Peyer's patch (tissue), 4 donors: Measurements from ENCODE around the gene DHX34.

Experiments
- CTCF ChIP-seq, 6 experiments: fragments of 450-650 bp in 4 of 6; fragments of 200-600 bp in 2 of 6; sonication (generic) in 1 of 6; IDR thresholded peaks; one replicate each; pipeline ENCODE4 v1.5.1; 2017 to 2019; ENCODE audit warnings: antibody characterized with exemption in 6 of 6, mild to moderate bottlenecking in 3 of 6, moderate library complexity in 1 of 6
- POLR2A ChIP-seq, 2 donors: fragments of 450-650 bp; IDR thresholded peaks; one replicate each; pipeline ENCODE4 v1.5.1; 2017; ENCODE audit warnings: antibody characterized with exemption in 2 of 2, mild to moderate bottlenecking in 2 of 2, moderate library complexity in 2 of 2

GRCh38 chr19:47348819-47349795 lies at the start of gene DHX34:
- peak; percentile 99 for TF ChIP-seq CTCF (IDR thresholded peaks at IDR 0.05)
- peak; percentile 50 to 61 for TF ChIP-seq POLR2A (IDR thresholded peaks at IDR 0.05)
